Right atrium auricular region (tissue), 2 donors: ENCODE data around the gene TMPRSS4. TPM values are rescaled to one million over a fixed set of nuclear protein-coding genes. Genes with fewer than 3 reads are reported as not detected.

Source experiments
- DNase-seq: peaks from one replicate; pipeline ENCODE4 v3.0.0-alpha.2; 2019; ENCODE audit warnings: low spot score
- H3K27ac ChIP-seq, 2 donors: fragments of 200-600 bp; sonication (generic); 1 replicate in 1 of 2; 2 replicates in 1 of 2; pipeline ENCODE4 v1.5.1; 2016 to 2019
- H3K27me3 ChIP-seq, 2 donors: fragments of 200-600 bp; sonication (generic); one replicate each; pipeline versions ENCODE4 v1.5.1 to v1.6.0; 2017 to 2019
- H3K36me3 ChIP-seq: fragments of 200-600 bp; sonication (generic); one replicate; pipeline ENCODE4 v1.5.1; 2016
- H3K4me1 ChIP-seq, 2 donors: fragments of 200-600 bp; sonication (generic); one replicate each; pipeline versions ENCODE4 v1.5.1 to v1.6.0; 2017 to 2019
- H3K4me3 ChIP-seq, 2 donors: fragments of 200-600 bp; sonication (generic); 1 replicate in 1 of 2; 2 replicates in 1 of 2; pipeline ENCODE4 v1.5.1; 2017 to 2019; ENCODE audit warnings: mild to moderate bottlenecking in 1 of 2, moderate library complexity in 1 of 2
- H3K9me3 ChIP-seq, 2 donors: fragments of 200-600 bp; sonication (generic); one replicate each; pipeline ENCODE4 v1.5.1; 2019
- total RNA-seq, 2 donors: library from RNA; depleted of rRNA; stranded (reverse); fragments of >200 nt; gene quantifications; one replicate each; pipeline ENCODE4 v1.1.0, GENCODE V29; 2016
- TF ChIP-seq, protein P1 (sequence below), 2 donors: fragments of 200-600 bp; sonication (generic); IDR thresholded peaks; one replicate each; pipeline ENCODE4 v1.5.1; 2019; ENCODE audit warnings: antibody characterized with exemption in 2 of 2

Gene TMPRSS4
- total RNA-seq, 2 donors from 2014 or later: not detected

DNA sequence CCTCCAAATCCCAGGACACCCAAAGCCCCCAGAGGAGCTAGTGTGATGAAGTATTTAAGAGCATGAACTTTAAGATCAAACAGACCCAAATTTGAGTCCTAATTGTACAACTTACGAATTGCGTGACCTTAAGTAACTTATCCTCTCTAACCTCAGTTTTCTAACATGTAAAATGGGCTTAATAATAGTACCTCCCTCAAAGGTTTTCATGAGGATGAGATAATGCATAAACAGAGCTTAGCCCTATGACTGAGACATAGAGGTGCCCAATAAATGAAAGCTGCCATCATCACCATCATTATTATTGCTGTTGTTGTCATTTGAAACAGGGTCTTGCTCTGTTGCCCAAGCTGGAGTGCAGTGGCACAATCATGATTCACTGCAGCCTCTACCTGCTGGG, 90.4 kb downstream of the TMPRSS4 start:
- Histone ChIP-seq H3K9me3 (no peaks in the 10 kb centered on the region), H3K4me1 (peaks cover 0 to 18% of the 10 kb centered on the region in 2 donors), H3K27ac (no peak overlapping the region), H3K4me3 (no peak overlapping the region), H3K36me3 (no peaks in the 10 kb centered on the region), H3K27me3 (no peaks in the 10 kb centered on the region)
- TF ChIP-seq, protein P1, sequence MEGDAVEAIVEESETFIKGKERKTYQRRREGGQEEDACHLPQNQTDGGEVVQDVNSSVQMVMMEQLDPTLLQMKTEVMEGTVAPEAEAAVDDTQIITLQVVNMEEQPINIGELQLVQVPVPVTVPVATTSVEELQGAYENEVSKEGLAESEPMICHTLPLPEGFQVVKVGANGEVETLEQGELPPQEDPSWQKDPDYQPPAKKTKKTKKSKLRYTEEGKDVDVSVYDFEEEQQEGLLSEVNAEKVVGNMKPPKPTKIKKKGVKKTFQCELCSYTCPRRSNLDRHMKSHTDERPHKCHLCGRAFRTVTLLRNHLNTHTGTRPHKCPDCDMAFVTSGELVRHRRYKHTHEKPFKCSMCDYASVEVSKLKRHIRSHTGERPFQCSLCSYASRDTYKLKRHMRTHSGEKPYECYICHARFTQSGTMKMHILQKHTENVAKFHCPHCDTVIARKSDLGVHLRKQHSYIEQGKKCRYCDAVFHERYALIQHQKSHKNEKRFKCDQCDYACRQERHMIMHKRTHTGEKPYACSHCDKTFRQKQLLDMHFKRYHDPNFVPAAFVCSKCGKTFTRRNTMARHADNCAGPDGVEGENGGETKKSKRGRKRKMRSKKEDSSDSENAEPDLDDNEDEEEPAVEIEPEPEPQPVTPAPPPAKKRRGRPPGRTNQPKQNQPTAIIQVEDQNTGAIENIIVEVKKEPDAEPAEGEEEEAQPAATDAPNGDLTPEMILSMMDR (IDR thresholded peaks at IDR 0.05): no peak
- DNase-seq: no peak

DNA sequence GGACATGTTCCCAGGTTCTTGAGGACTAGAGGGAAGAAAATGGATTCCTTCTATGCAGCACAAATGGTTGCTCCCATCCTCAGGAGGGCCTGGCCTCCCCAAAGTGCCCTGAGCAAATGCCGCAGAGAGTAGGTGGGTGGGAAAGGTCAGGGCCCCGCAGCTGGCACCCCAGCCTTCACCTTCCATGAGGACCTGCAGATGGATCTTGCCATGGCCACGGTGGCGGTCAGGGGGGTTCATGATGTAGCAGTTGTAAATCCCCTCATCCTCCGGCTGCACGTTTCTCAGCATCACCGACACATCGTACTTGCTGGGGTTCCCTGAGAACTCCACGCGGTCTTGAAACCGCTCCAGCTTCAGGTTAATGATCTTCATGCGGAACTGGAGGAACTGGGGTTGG, 91.0 kb downstream of the TMPRSS4 start:
- TF ChIP-seq, protein P1 (IDR thresholded peaks at IDR 0.05): no peak
- Histone ChIP-seq H3K4me3 (no peak overlapping the region), H3K4me1 (peaks cover 0 to 18% of the 10 kb centered on the region in 2 donors), H3K36me3 (no peaks in the 10 kb centered on the region), H3K9me3 (no peaks in the 10 kb centered on the region), H3K27ac (no peak overlapping the region), H3K27me3 (no peaks in the 10 kb centered on the region)
- DNase-seq: no peak

DNA sequence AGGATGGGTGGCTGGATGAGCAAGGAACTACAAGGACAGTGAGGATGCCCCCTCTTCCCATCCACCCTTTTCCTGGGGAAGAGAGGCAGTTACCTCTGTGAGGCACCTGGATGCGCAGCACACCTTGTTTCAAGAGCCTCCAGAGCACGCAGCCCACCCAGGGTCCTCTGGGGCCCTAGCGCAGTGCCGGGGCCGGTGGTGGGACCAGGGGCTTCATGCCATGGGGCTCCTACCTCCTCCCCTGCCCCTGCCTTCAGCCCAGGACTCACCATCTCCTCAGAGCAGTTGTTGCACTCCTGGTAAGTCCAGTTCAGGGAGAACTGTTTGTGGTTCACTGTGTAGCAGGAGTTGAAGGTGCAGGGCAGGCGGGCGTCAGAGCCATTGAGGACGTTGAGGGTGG, 91.4 kb downstream of the TMPRSS4 start:
- TF ChIP-seq, protein P1 (IDR thresholded peaks at IDR 0.05): no peak
- no peak overlapping the region for H3K27ac ChIP-seq
- no peaks in the 10 kb centered on the region for H3K9me3 ChIP-seq
- no peak overlapping the region for H3K4me3 ChIP-seq
- no peaks in the 10 kb centered on the region for H3K36me3 ChIP-seq
- DNase-seq: no peak
- peaks cover 0 to 18% of the 10 kb centered on the region in 2 donors for H3K4me1 ChIP-seq
- H3K27me3 ChIP-seq: no peaks in the 10 kb centered on the region

DNA sequence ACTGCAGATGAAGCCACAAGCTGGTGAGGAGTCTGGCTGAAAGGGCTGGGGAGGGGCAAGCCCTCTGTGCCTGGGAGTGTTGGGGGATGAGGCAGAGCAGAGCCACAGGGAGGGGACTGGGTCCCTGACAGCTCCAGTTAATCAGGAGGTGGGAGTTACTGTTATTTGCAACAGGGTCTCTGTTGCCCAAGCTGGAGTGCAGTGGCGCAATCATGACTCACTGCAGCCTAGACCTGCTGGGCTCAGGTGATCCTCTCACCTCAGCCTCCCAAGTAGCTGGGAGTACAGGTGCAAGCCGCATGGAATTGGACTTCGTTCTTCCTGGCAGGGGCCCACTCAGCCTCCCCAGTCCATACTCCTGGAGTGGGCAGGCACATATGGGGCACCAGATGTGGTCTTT, 91.9 kb downstream of the TMPRSS4 start:
- no peaks in the 10 kb centered on the region for H3K27me3 ChIP-seq
- no peaks in the 10 kb centered on the region for H3K9me3 ChIP-seq
- peaks cover 0 to 18% of the 10 kb centered on the region in 2 donors for H3K4me1 ChIP-seq
- no peaks in the 10 kb centered on the region for H3K36me3 ChIP-seq
- no peak overlapping the region for H3K4me3 ChIP-seq
- no peak for DNase-seq
- TF ChIP-seq, protein P1 (IDR thresholded peaks at IDR 0.05): no peak
- H3K27ac ChIP-seq: no peak overlapping the region

DNA sequence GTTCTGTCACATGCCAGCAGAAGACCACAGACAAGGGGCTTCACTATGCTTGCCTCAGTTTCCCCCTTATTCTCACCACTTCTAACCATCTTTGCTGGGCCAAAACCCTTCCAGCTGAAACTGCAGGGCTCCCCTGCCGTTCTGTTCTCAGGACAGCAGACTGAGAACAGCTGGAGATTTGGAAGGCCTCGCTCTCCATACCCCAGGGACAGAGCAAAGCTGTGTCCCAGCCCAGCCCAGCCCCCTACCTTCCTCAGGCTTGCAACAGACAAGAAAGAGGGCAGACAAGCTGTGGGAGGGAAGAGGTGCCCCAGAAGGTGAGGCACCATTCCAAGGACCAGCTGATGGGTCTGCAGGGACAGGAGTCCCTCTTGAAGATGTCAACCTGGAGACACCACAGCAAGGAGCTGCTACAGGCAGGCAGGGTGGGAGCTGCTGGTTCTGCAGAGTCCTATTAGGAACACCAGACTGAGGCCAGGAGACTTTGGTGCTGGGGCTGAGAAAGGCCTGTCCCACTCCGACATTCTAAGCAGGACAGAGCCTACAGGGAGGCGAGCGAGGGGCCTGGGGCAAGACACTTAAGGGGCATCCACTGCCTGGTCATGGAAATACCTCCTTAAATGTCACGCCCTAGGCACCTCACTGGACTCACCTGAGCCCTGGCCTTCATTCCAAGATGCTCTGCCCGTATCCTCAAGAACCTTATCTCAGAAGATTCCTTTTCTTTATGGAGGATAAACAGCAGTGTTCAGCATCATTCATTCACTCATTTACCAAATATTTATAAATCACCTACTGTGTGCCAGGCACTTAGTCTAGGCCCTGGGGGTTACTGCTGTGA, 92.6 kb downstream of the TMPRSS4 start:
- DNase-seq: no peak
- no peak overlapping the region for H3K27ac ChIP-seq

More for the DNA sequence above, 92.6 kb downstream of the TMPRSS4 start:
- peaks cover 0 to 18% of the 10 kb centered on the region in 2 donors for H3K4me1 ChIP-seq
- H3K4me3 ChIP-seq: no peak overlapping the region
- no peaks in the 10 kb centered on the region for H3K9me3 ChIP-seq
- H3K36me3 ChIP-seq: no peaks in the 10 kb centered on the region
- TF ChIP-seq, protein P1 (IDR thresholded peaks at IDR 0.05): no peak
- no peaks in the 10 kb centered on the region for H3K27me3 ChIP-seq
